ENCODE measurements around the gene RNF44.

Gene RNF44

GRCh38 chr5:176534640-176535039 is 2.6 kb downstream of the RNF44 start:
- no peak for FAIRE-seq

GRCh38 chr5:176533894-176534611 is 3.1 kb downstream of the RNF44 start:
- FAIRE-seq: no peak

- FAIRE-seq: no peak
Measured at GRCh38 chr5:176533390-176533789, 3.8 kb downstream of the RNF44 start.

- no peak for FAIRE-seq
Measured at GRCh38 chr5:176532795-176533194, 4.4 kb downstream of the RNF44 start.

GRCh38 chr5:176531902-176532493 is 5.2 kb downstream of the RNF44 start:
- no peak for FAIRE-seq

- FAIRE-seq: no peak
Measured at GRCh38 chr5:176530983-176531901, 6.0 kb downstream of the RNF44 start.

- FAIRE-seq: no peak
Measured at GRCh38 chr5:176530393-176530982, 6.7 kb downstream of the RNF44 start.

- FAIRE-seq: no peak
Measured at GRCh38 chr5:176529741-176530141, 7.5 kb downstream of the RNF44 start.

GRCh38 chr5:176529116-176529740 is 8.0 kb downstream of the RNF44 start:
- FAIRE-seq: no peak

GRCh38 chr5:176528761-176529115 is 8.5 kb downstream of the RNF44 start:
- no peak for FAIRE-seq

GRCh38 chr5:176528301-176528700 is 8.9 kb downstream of the RNF44 start:
- no peak for FAIRE-seq

GRCh38 chr5:176527246-176528222 is 9.7 kb downstream of the RNF44 start:
- no peak for FAIRE-seq

GRCh38 chr5:176526462-176526861 is 10.7 kb downstream of the RNF44 start:
- no peak for FAIRE-seq

- no peak for FAIRE-seq
Measured at GRCh38 chr5:176525677-176526076, 11.5 kb downstream of the RNF44 start.

- FAIRE-seq: no peak
Measured at GRCh38 chr5:176524987-176525386, 12.2 kb downstream of the RNF44 start.

GRCh38 chr5:176524138-176524537 is 13.1 kb downstream of the RNF44 start:
- no peak for FAIRE-seq

GRCh38 chr5:176521699-176522263 is 15.4 kb downstream of the RNF44 start:
- no peak for FAIRE-seq

GRCh38 chr5:176521286-176521685 is 15.9 kb downstream of the RNF44 start:
- no peak for FAIRE-seq

- FAIRE-seq: no peak
Measured at GRCh38 chr5:176519810-176520720, 17.1 kb downstream of the RNF44 start.

GRCh38 chr5:176517053-176517661 is 20.0 kb downstream of the RNF44 start:
- no peak for FAIRE-seq
